ENCODE measurements around the gene COL15A1.
A peak's percentile ranks its signal among the peaks of the same experiment; 100 is the strongest.

- 0 out of 2 replicates have a peak, but pooled peaks have one; percentile 39 for TF ChIP-seq ZBTB38 (CRISPR knock-in tag; IDR thresholded peaks at IDR 0.05)
- no peak for TF ChIP-seq DRAP1 (CRISPR knock-in tag; IDR thresholded peaks at IDR 0.05)
- no peak for TF ChIP-seq THRA (CRISPR knock-in tag; IDR thresholded peaks at IDR 0.05; ENCODE audit: borderline replicate concordance)
- no peak for TF ChIP-seq ASH2L (IDR thresholded peaks at IDR 0.05; ENCODE audit: insufficient read length, low read depth, low read length)
Measured at GRCh38 chr9:99105152-99106043, 161.7 kb downstream of the COL15A1 start.
